Gastroesophageal sphincter (tissue), 4 donors: Measurements from ENCODE around the gene SUPT16H. TPM values are rescaled to one million over a fixed set of nuclear protein-coding genes. Genes with fewer than 3 reads are reported as not detected.

ENCODE experiments used
- ATAC-seq: fragments of 150-250 bp; one replicate; pipeline ENCODE4 v1.9.1; 2016; ENCODE audit warnings: mild to moderate bottlenecking, moderate library complexity
- H3K27ac ChIP-seq, 4 donors: fragments of 200-600 bp; sonication (generic) in 3 of 4; 1 replicate in 3 of 4; 2 replicates in 1 of 4; pipeline ENCODE4 v1.5.1; 2016 to 2019
- H3K27me3 ChIP-seq: fragments of 200-600 bp; sonication (generic); one replicate; pipeline ENCODE4 v1.5.1; 2019
- H3K36me3 ChIP-seq, 2 donors: fragments of 200-600 bp; sonication (generic); one replicate each; pipeline ENCODE4 v1.5.1; 2019; ENCODE audit warnings: control low read depth in 1 of 2
- H3K4me1 ChIP-seq, 3 donors: fragments of 200-600 bp; sonication (generic); 1 replicate in 2 of 3; 2 replicates in 1 of 3; pipeline ENCODE4 v1.5.1; 2016 to 2019; ENCODE audit warnings: control low read depth in 2 of 3
- H3K4me3 ChIP-seq, 2 donors: fragments of 200-600 bp; sonication (generic); one replicate each; pipeline ENCODE4 v1.5.1; 2019; ENCODE audit warnings: mild to moderate bottlenecking in 1 of 2, moderate library complexity in 1 of 2
- H3K9me3 ChIP-seq, 3 donors: fragments of 200-600 bp; sonication (generic); one replicate each; pipeline ENCODE4 v1.5.1; 2017 to 2019; ENCODE audit warnings: control low read depth in 2 of 3
- EP300 ChIP-seq: sonication (generic); formaldehyde crosslinking; IDR thresholded peaks from one replicate; pipeline ENCODE4 v1.6.1; 2017; ENCODE audit warnings: antibody characterized with exemption, mild to moderate bottlenecking
- POLR2A ChIP-seq, 2 donors: fragments of 450-650 bp; IDR thresholded peaks; one replicate each; pipeline ENCODE4 v1.6.1; 2017; ENCODE audit warnings: antibody characterized with exemption in 2 of 2, mild to moderate bottlenecking in 2 of 2, moderate library complexity in 1 of 2
- POLR2AphosphoS5 ChIP-seq: sonication (generic); formaldehyde crosslinking; IDR thresholded peaks from one replicate; pipeline ENCODE4 v1.6.1; 2017; ENCODE audit warnings: antibody characterized with exemption
- WGBS, 2 donors: methylation state at CpG; one replicate each; pipeline ENCODE4 v1.1.5; 2018; ENCODE audit warnings: low coverage in 1 of 2; 5-methylcytosine and 5-hydroxymethylcytosine counted together
- total RNA-seq, 4 donors: library from RNA; depleted of rRNA; stranded (reverse); fragments of >200 nt; gene quantifications; one replicate each; pipeline ENCODE4 v1.1.0, GENCODE V29; 2016
- TF ChIP-seq, protein P1 (sequence below), 4 experiments: fragments of 200-600 bp in 2 of 4; fragments of 450-650 bp in 2 of 4; sonication (generic) in 1 of 4; IDR thresholded peaks; one replicate each; pipeline ENCODE4 v1.5.1; 2017 to 2019; ENCODE audit warnings: antibody characterized with exemption in 4 of 4, mild to moderate bottlenecking in 2 of 4, moderate library complexity in 2 of 4

The SUPT16H gene
- total RNA-seq, 4 donors from 2014 or later: 64.6 to 101 (median 74.5) TPM

DNA sequence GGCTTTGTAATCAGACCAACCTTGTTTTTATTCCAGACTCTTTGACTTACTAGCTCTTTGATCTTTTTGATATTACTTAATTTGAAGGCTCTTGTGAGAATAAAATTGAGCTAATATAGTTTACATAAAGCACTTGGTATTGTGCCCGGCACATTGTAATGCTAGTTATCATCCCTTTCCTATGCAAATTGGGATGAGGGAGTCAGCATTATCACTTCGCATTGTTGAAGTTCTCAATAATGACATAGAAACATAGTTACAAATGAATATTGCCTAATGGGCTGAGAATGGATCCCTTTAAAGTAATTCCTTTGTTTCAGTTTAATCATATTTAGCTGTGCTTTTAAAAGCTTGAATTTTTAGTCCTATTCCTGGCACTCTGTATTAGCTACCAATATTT is 36.6 kb downstream of the SUPT16H start:
- Histone ChIP-seq H3K27me3 (no peaks in the 10 kb centered on the region), H3K27ac (no peak overlapping the region), H3K4me1 (peaks cover 0 to 7% (median 0%) of the 10 kb centered on the region in 3 donors), H3K36me3 (peaks cover under 1 to 16% of the 10 kb centered on the region in 2 donors), H3K9me3 (no peaks in the 10 kb centered on the region), H3K4me3 (no peak overlapping the region)
- ATAC-seq: no peak
- TF ChIP-seq POLR2A (IDR thresholded peaks at IDR 0.05): no peak
- TF ChIP-seq, protein P1, sequence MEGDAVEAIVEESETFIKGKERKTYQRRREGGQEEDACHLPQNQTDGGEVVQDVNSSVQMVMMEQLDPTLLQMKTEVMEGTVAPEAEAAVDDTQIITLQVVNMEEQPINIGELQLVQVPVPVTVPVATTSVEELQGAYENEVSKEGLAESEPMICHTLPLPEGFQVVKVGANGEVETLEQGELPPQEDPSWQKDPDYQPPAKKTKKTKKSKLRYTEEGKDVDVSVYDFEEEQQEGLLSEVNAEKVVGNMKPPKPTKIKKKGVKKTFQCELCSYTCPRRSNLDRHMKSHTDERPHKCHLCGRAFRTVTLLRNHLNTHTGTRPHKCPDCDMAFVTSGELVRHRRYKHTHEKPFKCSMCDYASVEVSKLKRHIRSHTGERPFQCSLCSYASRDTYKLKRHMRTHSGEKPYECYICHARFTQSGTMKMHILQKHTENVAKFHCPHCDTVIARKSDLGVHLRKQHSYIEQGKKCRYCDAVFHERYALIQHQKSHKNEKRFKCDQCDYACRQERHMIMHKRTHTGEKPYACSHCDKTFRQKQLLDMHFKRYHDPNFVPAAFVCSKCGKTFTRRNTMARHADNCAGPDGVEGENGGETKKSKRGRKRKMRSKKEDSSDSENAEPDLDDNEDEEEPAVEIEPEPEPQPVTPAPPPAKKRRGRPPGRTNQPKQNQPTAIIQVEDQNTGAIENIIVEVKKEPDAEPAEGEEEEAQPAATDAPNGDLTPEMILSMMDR (IDR thresholded peaks at IDR 0.05): no peak
- TF ChIP-seq EP300: no peak
- no peak for TF ChIP-seq POLR2AphosphoS5
- WGBS, 2 donors: 39 to 41% methylated on average over 2 of the region's 2 CpGs

DNA sequence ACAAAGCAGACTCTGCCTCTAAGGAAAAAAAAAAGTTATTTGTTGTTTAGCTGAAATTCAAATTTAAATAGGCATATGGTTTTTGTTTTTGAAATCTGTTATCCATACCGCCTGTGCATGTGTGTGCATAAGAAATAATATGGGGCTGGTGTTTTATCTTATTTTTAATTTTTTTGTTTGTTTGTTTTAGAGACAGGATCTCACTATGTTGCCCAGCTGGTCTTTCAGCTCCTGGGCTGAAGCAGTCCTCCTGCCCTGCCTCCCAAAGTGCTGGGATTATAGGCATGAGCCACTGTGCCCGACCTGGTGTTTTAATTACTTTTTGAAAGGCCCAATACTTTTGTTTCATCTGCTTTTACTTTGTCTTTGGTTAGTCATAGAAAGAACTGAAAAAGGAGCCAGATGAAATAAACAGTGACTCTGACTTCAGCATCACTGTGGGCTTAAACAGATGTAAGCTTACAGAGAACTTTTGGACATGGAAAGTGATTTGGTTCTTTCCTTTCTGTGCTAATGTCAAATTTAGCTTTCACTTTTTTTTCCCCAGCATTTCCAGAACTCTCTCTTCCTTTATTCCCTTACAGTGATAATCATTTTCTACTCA is 37.2 kb downstream of the SUPT16H start:
- H3K4me1 ChIP-seq: peaks cover 0 to 7% (median 0%) of the 10 kb centered on the region in 3 donors
- no peak for ATAC-seq
- no peaks in the 10 kb centered on the region for H3K27me3 ChIP-seq
- WGBS, 2 donors: 49 to 70% methylated on average over 2 of the region's 2 CpGs
- TF ChIP-seq, protein P1 (IDR thresholded peaks at IDR 0.05): no peak
- no peak for TF ChIP-seq EP300
- TF ChIP-seq POLR2A (IDR thresholded peaks at IDR 0.05): no peak
- TF ChIP-seq POLR2AphosphoS5: no peak
- no peak overlapping the region for H3K4me3 ChIP-seq
- H3K36me3 ChIP-seq: peaks cover 0 to 10% of the 10 kb centered on the region in 2 donors
- no peaks in the 10 kb centered on the region for H3K9me3 ChIP-seq
- H3K27ac ChIP-seq: no peak overlapping the region

DNA sequence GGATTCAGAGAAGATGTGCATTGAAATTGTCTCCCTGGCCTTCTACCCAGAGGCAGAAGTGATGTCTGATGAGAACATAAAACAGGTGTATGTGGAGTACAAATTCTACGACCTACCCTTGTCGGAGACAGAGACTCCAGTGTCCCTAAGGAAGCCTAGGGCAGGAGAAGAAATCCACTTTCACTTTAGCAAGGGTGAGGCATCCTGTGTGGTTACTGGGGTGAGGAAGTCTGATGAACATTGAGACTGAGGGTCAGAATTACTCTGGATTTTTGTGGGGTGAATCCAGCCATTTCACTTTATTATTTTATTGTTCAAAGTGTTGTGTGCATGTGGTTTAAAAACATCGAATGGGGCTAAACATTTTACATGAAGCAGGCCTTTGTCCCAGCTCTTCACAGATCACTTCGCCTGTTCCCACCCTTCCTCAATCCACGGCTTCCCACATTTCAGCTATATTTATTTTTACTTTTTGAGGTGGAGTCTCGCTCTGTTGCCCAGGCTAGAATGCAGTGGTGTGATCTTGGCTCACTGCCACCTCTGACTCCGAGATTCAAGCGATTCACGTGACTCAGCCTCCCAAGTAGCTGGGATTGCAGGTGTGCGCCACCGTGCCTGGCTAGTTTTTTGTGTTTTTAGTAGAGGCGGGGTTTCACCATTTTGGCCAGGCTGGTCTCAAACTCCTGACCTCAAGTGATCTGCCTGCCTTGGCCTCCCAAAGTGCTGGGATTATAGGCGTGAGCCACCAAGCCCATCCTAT is 40.6 kb downstream of the SUPT16H start:
- Histone ChIP-seq H3K4me1 (peaks cover 0 to 7% (median 0%) of the 10 kb centered on the region in 3 donors), H3K4me3 (no peak overlapping the region), H3K9me3 (no peaks in the 10 kb centered on the region), H3K27me3 (no peaks in the 10 kb centered on the region), H3K36me3 (no peaks in the 10 kb centered on the region), H3K27ac (no peak overlapping the region)
- 81 to 82% methylated on average over 6 to 13 of the region's 13 CpGs for WGBS, 2 donors
- no peak for ATAC-seq
- no peak for TF ChIP-seq POLR2A (IDR thresholded peaks at IDR 0.05)
- no peak for TF ChIP-seq POLR2AphosphoS5
- TF ChIP-seq EP300: no peak
- TF ChIP-seq, protein P1 (IDR thresholded peaks at IDR 0.05): no peak

DNA sequence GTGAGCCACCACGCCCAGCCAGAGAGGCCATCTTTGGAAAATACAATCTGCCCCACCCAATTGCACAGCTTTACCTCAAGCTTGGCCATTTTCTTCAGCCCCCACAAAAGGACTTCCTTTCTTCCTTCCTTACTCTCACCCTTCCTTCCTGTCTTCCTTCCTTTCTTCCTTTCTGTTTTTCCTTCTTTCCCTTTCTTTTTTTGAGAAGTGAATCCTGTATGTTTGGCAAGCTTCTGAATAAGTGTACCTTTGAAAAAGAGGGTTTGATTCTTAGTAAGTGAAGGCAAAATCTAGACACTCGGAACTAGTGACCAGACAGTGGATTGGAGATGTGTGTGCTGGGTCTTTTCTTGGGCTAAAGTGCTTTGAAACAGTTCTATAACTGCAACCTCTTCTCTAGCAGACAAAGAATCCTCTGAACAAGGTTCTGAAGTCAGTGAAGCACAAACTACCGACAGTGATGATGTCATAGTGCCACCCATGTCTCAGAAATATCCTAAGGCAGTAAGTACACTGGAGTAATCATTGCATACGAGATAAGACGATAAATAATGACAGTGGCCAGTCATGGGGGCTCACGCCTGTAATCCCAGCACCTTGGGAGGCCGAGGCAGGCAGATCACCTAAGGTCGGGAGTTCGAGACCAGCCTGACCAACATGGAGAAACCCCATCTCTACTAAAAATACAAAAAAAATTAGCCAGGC is 49.5 kb downstream of the SUPT16H start:
- ATAC-seq: no peak
- Histone ChIP-seq H3K36me3 (no peaks in the 10 kb centered on the region), H3K27ac (no peak overlapping the region), H3K9me3 (no peaks in the 10 kb centered on the region), H3K27me3 (no peaks in the 10 kb centered on the region), H3K4me1 (no peaks in the 10 kb centered on the region), H3K4me3 (no peak overlapping the region)
- TF ChIP-seq POLR2A (IDR thresholded peaks at IDR 0.05): no peak
- TF ChIP-seq, protein P1 (IDR thresholded peaks at IDR 0.05): no peak
- no peak for TF ChIP-seq POLR2AphosphoS5
- no peak for TF ChIP-seq EP300
- 67 to 71% methylated on average over 6 to 9 of the region's 9 CpGs for WGBS, 2 donors
